Endothelial cell of umbilical vein (primary cell): ENCODE results near the gene UNC5B. TPM values are rescaled to one million over a fixed set of nuclear protein-coding genes. Genes with fewer than 3 reads are reported as not detected.

Source experiments
- BruUV-seq: library from RNA; stranded (reverse); fragments of 400-500 nt; replicated peaks from 2 replicates; lab custom pipeline; 2021; lab: Mats Ljungman, UMichigan
- CTCF ChIA-PET: fragments of 300-600, 350-600 bp; sonication (Branson Sonifier 250); formaldehyde crosslinking; loops from one replicate; lab custom pipeline; 2021; ENCODE audit warnings: antibody characterized with exemption, inconsistent platforms; lab: Charles Lee
- POLR2A ChIA-PET: fragments of 300-600, 350-600 bp; sonication (Branson Sonifier 250); formaldehyde crosslinking; loops from one replicate; lab custom pipeline; 2021; ENCODE audit warnings: antibody characterized with exemption, inconsistent platforms; lab: Charles Lee
- DNase-seq: peaks from one replicate; pipeline ENCODE4 v3.0.0-alpha.2; 2011; ENCODE audit warnings: low read depth, low spot score
- FAIRE-seq: peaks from 2 replicates; lab custom pipeline; 2011; peaks lifted over from hg19 to GRCh38; lab: Jason Lieb, UNC
- H2AFZ ChIP-seq: 2 replicates; pipeline ENCODE4 v1.6.0; 2012; ENCODE audit warnings: low read depth, low read length, control low read depth, inconsistent platforms
- H3K27ac ChIP-seq: 2 replicates; pipeline ENCODE4 v1.5.1; 2011; ENCODE audit warnings: low read depth, mild to moderate bottlenecking, control low read depth, low read length, moderate library complexity; ENCODE audit not compliant: insufficient read depth
- H3K27me3 ChIP-seq, 2 experiments: 2 replicates each; pipeline versions ENCODE4 v1.6.0 to v1.6.1; 2011; ENCODE audit warnings: low read length in 2 of 2, mixed read lengths in 1 of 2; ENCODE audit not compliant: control insufficient read depth in 2 of 2, insufficient read depth in 2 of 2
- H3K36me3 ChIP-seq, 2 experiments: 2 replicates in 1 of 2; 3 replicates in 1 of 2; pipeline ENCODE4 v1.5.1; 2011; ENCODE audit warnings: low read length in 2 of 2, mild to moderate bottlenecking in 1 of 2, moderate library complexity in 1 of 2; ENCODE audit not compliant: control insufficient read depth in 2 of 2, insufficient read depth in 2 of 2; ENCODE audit errors: extremely low read depth in 1 of 2
- H3K4me1 ChIP-seq: 3 replicates; pipeline ENCODE4 v1.5.1; 2011; ENCODE audit warnings: mild to moderate bottlenecking, low read length; ENCODE audit not compliant: control insufficient read depth, insufficient read depth; ENCODE audit errors: extremely low read depth
- H3K4me2 ChIP-seq: 2 replicates; pipeline ENCODE4 v1.6.1; 2011; ENCODE audit warnings: low read length, control low read depth, mixed read lengths; ENCODE audit not compliant: insufficient read depth
- H3K4me3 ChIP-seq, 3 experiments: fragments of 200-600 bp in 1 of 3; sonication (generic), shearing (Covaris generic) in 1 of 3; replicated peaks in 1 of 3; 2 replicates each; pipeline ENCODE4 v1.5.1; 2011 to 2016; ENCODE audit warnings: control low read depth in 3 of 3, low read length in 3 of 3, mild to moderate bottlenecking in 2 of 3, inconsistent platforms in 1 of 3, low read depth in 1 of 3, moderate library complexity in 1 of 3; ENCODE audit not compliant: insufficient read depth in 1 of 3
- H3K79me2 ChIP-seq: 2 replicates; pipeline ENCODE4 v1.6.0; 2012; ENCODE audit warnings: low read length, inconsistent platforms; ENCODE audit not compliant: control insufficient read depth, insufficient read depth
- H3K9ac ChIP-seq: replicated peaks from 2 replicates; pipeline ENCODE3; 2011; ENCODE audit warnings: low read length, control low read depth; ENCODE audit not compliant: insufficient read depth; ENCODE audit errors: extremely low read depth
- H3K9me1 ChIP-seq: replicated peaks from 3 replicates; pipeline ENCODE4 v1.6.0; 2011; ENCODE audit warnings: mild to moderate bottlenecking, low read length; ENCODE audit not compliant: control insufficient read depth, insufficient read depth; ENCODE audit errors: extremely low read depth
- H3K9me3 ChIP-seq: replicated peaks from 2 replicates; pipeline ENCODE4 v1.5.1; 2012; ENCODE audit warnings: low read length, inconsistent platforms; ENCODE audit not compliant: control insufficient read depth, insufficient read depth
- H4K20me1 ChIP-seq: replicated peaks from 2 replicates; pipeline ENCODE3; 2011; ENCODE audit warnings: mild to moderate bottlenecking, low read length; ENCODE audit not compliant: control insufficient read depth, insufficient read depth; ENCODE audit errors: extremely low read depth
- GATA2 ChIP-seq: IDR thresholded peaks from 2 replicates; pipeline ENCODE4 v1.7.0; 2011; ENCODE audit warnings: low read depth, mild to moderate bottlenecking, moderate library complexity, mixed read lengths, low read length; ENCODE audit not compliant: insufficient read length, insufficient read depth
- MYC ChIP-seq: IDR thresholded peaks from one replicate; pipeline ENCODE4 v1.6.1; 2011; ENCODE audit warnings: mild to moderate bottlenecking, low read depth, low read length
- POLR2A ChIP-seq: IDR thresholded peaks from 2 replicates; pipeline ENCODE4 v1.6.1; 2012; ENCODE audit warnings: low read depth, mild to moderate bottlenecking, control low read depth, low read length
- POLR2AphosphoS5 ChIP-seq: IDR thresholded peaks from 2 replicates; pipeline ENCODE4 v1.6.1; 2012; ENCODE audit warnings: low read depth, mild to moderate bottlenecking, control low read depth, low read length, moderate library complexity; ENCODE audit not compliant: insufficient read depth
- dilution Hi-C: fragments of 300-500 bp; cut with MboI; formaldehyde crosslinking; loops from one replicate; pipeline ENCODE4 v1.15.0; 2019; ENCODE audit warnings: low sequenced_read_pairs; ENCODE audit not compliant: extremely low pct_ligation_motif_present
- intact Hi-C: fragments of 100-400 bp; cut with micrococcal nuclease; formaldehyde crosslinking; loops from one replicate; pipeline ENCODE4 v1.10.0; 2022
- polyA plus RNA-seq, 4 experiments: library from polyadenylated mRNA; depleted of rRNA in 3 of 4; stranded (reverse) in 3 of 4; unstranded in 1 of 4; fragments of >200 nt; gene quantifications; 2 replicates each; pipeline versions ENCODE4 v1.2.1 to v1.2.3, GENCODE V29; 2011 to 2012; ENCODE audit warnings: missing spikeins in 1 of 4
- total RNA-seq: library from RNA; stranded (reverse); gene quantifications from 2 replicates; pipeline ENCODE4 v1.2.3, GENCODE V29; 2021
- TF ChIP-seq, protein P1 (sequence below), 2 donors: IDR thresholded peaks; 1 replicate in 1 of 2; 2 replicates in 1 of 2; pipeline ENCODE4 v1.5.1; 2011; ENCODE audit warnings: low read length in 2 of 2, mild to moderate bottlenecking in 2 of 2, moderate library complexity in 2 of 2, control low read depth in 1 of 2, inconsistent platforms in 1 of 2, low read depth in 1 of 2; ENCODE audit not compliant: insufficient read depth in 1 of 2; ENCODE audit errors: extremely low read depth in 1 of 2

UNC5B gene
- total and polyA plus RNA-seq, 2 donors (not counting 3 experiments of a cell fraction or from before 2014, with no cell fraction given), result 0.39 to 2.5 TPM

DNA sequence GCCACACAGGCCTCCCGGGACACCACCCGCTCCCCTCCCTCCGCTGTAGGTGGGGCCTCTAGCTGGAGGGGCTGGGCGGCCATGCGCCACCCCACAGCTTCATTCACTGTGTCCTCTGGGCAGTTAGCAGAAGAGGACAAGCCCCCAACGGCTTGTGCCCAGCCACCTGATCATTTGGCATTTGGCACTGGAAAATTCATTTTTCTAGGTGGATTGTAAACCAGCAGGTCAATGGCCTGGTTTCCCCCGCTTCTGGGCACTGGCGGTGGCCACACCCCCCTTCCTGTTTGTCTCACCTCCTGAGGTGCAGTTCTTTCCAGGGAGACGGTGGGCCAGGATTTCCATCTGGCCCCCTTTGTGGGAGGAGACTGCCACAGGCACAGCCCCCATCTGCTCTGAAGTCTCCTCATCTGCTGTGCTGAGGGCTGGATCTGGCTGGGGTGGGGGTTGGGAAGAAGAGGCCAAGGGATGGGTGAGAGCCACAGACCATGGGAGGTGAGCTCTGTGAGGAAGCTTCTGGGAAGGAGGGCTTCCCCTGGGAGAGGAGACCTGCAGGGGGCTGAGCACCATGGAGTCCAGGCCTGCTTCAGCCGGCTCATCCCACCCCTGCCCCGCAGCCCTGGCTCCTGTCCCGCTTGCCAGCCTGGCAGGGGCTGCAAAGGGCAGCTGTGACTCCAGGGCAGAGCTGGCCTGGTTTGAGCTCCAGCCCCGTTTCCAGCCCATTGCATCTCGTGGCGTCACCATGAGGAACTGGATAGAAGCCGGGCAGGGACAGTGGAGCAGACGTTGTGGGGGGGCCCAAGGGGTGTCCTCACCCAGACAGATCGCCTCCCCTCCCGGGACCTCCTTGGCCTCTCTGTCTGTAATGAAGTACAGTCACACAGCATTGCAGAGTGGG is 66.6 kb downstream of the UNC5B start:
- H3K9me3 ChIP-seq, result no peaks in the 10 kb centered on the region
- no peaks in the 10 kb centered on the region for H3K27me3 ChIP-seq
- no peaks in the 10 kb centered on the region for H3K4me1 ChIP-seq
- FAIRE-seq, result no peak
- H2AFZ ChIP-seq, result no peak overlapping the region
- H3K27ac ChIP-seq, result no peak overlapping the region
- DNase-seq, result no peak
- H3K79me2 ChIP-seq, result no peaks in the 10 kb centered on the region
- BruUV-seq, result no TSS peak
- POLR2A ChIA-PET, result no interaction called here
- no peaks in the 10 kb centered on the region for H4K20me1 ChIP-seq
- H3K9ac ChIP-seq, result no peak overlapping the region
- no peaks in the 10 kb centered on the region for H3K36me3 ChIP-seq
- intact Hi-C loops, result no loop called here
- H3K4me2 ChIP-seq, result no peak overlapping the region
- no peak overlapping the region for H3K4me3 ChIP-seq
- TF ChIP-seq, protein P1, sequence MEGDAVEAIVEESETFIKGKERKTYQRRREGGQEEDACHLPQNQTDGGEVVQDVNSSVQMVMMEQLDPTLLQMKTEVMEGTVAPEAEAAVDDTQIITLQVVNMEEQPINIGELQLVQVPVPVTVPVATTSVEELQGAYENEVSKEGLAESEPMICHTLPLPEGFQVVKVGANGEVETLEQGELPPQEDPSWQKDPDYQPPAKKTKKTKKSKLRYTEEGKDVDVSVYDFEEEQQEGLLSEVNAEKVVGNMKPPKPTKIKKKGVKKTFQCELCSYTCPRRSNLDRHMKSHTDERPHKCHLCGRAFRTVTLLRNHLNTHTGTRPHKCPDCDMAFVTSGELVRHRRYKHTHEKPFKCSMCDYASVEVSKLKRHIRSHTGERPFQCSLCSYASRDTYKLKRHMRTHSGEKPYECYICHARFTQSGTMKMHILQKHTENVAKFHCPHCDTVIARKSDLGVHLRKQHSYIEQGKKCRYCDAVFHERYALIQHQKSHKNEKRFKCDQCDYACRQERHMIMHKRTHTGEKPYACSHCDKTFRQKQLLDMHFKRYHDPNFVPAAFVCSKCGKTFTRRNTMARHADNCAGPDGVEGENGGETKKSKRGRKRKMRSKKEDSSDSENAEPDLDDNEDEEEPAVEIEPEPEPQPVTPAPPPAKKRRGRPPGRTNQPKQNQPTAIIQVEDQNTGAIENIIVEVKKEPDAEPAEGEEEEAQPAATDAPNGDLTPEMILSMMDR (IDR thresholded peaks at IDR 0.05; ENCODE audit: extremely low read depth in 1 of 2, insufficient read depth in 1 of 2, low read depth in 1 of 2, low read length in 2 of 2), result no peak
- no peak for TF ChIP-seq GATA2
- no peak for TF ChIP-seq POLR2A
- no peak for TF ChIP-seq MYC
- no peak for TF ChIP-seq POLR2AphosphoS5
- CTCF ChIA-PET, result interaction anchor here (1.9 kb wide), 1 partner anchor 9 kb away, joined by 11 read pairs; no protein-coding TSS in a partner anchor
- no peaks in the 10 kb centered on the region for H3K9me1 ChIP-seq
- dilution Hi-C loops, result no loop called here
